ENCODE data around the gene IL20RB.

DNA sequence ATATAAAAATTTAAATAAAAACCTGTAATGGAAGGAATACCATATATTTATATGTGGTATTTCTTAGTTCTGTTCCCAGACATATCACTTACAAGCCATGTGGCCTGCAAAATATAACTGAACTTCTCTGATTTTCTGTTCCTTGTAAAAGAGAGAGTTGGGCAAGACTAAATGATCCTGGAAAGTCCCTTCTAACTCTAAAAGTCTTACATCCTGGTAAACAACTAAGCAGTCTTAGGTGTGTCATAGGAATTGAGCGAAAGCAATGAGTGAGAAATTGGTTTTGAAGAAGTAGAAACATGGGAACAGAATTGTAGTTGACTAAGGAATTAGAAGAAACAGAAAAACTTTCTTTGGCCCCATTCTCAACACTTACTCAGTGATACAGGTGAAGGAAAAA, 25.3 kb upstream of the IL20RB start:
- TF ChIP-seq EGR1 (IDR thresholded peaks at IDR 0.05; ENCODE audit: low read depth in 2 of 2) = no peak
- TF ChIP-seq, protein P1, sequence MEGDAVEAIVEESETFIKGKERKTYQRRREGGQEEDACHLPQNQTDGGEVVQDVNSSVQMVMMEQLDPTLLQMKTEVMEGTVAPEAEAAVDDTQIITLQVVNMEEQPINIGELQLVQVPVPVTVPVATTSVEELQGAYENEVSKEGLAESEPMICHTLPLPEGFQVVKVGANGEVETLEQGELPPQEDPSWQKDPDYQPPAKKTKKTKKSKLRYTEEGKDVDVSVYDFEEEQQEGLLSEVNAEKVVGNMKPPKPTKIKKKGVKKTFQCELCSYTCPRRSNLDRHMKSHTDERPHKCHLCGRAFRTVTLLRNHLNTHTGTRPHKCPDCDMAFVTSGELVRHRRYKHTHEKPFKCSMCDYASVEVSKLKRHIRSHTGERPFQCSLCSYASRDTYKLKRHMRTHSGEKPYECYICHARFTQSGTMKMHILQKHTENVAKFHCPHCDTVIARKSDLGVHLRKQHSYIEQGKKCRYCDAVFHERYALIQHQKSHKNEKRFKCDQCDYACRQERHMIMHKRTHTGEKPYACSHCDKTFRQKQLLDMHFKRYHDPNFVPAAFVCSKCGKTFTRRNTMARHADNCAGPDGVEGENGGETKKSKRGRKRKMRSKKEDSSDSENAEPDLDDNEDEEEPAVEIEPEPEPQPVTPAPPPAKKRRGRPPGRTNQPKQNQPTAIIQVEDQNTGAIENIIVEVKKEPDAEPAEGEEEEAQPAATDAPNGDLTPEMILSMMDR (IDR thresholded peaks at IDR 0.05; ENCODE audit: low read depth, low read length, missing input control) = no peak
- TF ChIP-seq RXRA (IDR thresholded peaks at IDR 0.05) = no peak
- TF ChIP-seq, protein P2, sequence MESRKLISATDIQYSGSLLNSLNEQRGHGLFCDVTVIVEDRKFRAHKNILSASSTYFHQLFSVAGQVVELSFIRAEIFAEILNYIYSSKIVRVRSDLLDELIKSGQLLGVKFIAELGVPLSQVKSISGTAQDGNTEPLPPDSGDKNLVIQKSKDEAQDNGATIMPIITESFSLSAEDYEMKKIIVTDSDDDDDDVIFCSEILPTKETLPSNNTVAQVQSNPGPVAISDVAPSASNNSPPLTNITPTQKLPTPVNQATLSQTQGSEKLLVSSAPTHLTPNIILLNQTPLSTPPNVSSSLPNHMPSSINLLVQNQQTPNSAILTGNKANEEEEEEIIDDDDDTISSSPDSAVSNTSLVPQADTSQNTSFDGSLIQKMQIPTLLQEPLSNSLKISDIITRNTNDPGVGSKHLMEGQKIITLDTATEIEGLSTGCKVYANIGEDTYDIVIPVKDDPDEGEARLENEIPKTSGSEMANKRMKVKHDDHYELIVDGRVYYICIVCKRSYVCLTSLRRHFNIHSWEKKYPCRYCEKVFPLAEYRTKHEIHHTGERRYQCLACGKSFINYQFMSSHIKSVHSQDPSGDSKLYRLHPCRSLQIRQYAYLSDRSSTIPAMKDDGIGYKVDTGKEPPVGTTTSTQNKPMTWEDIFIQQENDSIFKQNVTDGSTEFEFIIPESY (IDR thresholded peaks at IDR 0.05) = no peak
- TF ChIP-seq HNF4G (IDR thresholded peaks at IDR 0.05) = no peak
- TF ChIP-seq JUND (IDR thresholded peaks at IDR 0.05) = no peak
- no peak for TF ChIP-seq TAF1 (conservative IDR thresholded peaks at IDR 0.05)
- TF ChIP-seq FOXA2 (IDR thresholded peaks at IDR 0.05) = no peak
- no peak for TF ChIP-seq RAD21 (IDR thresholded peaks at IDR 0.05)
- TF ChIP-seq, protein P3, sequence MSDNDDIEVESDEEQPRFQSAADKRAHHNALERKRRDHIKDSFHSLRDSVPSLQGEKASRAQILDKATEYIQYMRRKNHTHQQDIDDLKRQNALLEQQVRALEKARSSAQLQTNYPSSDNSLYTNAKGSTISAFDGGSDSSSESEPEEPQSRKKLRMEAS (IDR thresholded peaks at IDR 0.05) = no peak
- TF ChIP-seq, protein P4, sequence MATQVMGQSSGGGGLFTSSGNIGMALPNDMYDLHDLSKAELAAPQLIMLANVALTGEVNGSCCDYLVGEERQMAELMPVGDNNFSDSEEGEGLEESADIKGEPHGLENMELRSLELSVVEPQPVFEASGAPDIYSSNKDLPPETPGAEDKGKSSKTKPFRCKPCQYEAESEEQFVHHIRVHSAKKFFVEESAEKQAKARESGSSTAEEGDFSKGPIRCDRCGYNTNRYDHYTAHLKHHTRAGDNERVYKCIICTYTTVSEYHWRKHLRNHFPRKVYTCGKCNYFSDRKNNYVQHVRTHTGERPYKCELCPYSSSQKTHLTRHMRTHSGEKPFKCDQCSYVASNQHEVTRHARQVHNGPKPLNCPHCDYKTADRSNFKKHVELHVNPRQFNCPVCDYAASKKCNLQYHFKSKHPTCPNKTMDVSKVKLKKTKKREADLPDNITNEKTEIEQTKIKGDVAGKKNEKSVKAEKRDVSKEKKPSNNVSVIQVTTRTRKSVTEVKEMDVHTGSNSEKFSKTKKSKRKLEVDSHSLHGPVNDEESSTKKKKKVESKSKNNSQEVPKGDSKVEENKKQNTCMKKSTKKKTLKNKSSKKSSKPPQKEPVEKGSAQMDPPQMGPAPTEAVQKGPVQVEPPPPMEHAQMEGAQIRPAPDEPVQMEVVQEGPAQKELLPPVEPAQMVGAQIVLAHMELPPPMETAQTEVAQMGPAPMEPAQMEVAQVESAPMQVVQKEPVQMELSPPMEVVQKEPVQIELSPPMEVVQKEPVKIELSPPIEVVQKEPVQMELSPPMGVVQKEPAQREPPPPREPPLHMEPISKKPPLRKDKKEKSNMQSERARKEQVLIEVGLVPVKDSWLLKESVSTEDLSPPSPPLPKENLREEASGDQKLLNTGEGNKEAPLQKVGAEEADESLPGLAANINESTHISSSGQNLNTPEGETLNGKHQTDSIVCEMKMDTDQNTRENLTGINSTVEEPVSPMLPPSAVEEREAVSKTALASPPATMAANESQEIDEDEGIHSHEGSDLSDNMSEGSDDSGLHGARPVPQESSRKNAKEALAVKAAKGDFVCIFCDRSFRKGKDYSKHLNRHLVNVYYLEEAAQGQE (IDR thresholded peaks at IDR 0.05) = no peak
- no peak for TF ChIP-seq SP1 (IDR thresholded peaks at IDR 0.05)
